ENCODE data around the gene RPL13. TPM values are rescaled to one million over a fixed set of nuclear protein-coding genes. Genes with fewer than 3 reads are reported as not detected.

RPL13 gene
- total RNA-seq = 4,195 and 7,550 TPM in 2 replicates
- 2,114 TPM for polyA plus RNA-seq (2012)

DNA sequence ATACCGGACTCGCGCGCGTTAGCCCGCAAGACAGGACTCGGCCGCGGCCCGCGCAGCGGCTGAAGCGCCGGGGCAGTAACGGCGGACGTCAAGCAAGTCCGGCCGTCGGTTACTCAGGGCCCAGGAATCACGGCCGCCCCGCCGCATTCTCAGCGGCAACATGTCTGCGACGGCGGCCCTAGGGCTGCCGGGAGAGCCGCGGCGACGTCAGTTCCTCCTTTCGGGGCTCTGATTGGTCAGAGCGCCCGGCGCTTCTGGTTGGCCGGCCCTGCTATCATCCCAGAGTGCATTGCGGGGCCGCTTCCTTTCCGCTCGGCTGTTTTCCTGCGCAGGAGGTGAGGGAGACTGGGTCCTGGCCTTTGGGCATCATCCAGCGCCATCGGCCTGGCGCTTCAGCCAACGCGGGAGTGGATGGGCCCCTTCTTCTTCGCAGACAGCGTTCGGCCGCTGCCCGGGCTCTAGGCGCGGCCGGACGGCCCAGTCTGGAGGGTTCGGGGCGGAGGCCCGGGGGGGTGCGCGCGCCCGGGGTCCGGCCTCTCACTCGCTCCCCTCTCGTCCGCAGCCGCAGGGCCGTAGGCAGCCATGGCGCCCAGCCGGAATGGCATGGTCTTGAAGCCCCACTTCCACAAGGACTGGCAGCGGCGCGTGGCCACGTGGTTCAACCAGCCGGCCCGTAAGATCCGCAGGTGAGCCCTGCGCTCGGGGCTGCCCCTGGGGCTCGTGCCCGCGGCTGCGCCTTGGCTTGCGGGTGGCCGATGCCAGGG is at the start of gene RPL13:
RPL13 (plus strand) TSS at position 305 of the 764 bp plus-strand sequence; CDS start at position 583, 278 bp downstream.
- DNase-seq (ENCODE audit: low read depth) = peak; percentile 97

DNA sequence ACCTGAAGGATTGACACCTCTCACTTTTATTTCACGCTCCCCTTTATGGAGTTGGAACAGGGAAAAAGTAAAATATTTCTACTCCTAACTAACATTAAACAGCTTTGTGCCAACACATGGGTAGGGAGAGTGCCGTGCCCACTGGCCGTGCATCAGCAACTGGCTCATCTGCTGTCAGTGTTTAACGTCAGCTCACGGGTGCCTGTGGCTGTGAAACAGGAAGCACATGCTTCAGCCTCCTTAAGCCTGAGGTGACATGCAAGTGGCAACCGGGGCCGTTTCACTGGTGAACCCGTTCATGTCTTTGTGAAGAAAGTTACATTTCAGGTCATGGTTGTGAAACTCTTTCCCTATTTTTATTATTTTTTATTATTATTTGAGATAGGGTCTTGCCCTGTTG is 49.1 kb upstream of the RPL13 start:
- no peak for DNase-seq (ENCODE audit: low read depth)

DNA sequence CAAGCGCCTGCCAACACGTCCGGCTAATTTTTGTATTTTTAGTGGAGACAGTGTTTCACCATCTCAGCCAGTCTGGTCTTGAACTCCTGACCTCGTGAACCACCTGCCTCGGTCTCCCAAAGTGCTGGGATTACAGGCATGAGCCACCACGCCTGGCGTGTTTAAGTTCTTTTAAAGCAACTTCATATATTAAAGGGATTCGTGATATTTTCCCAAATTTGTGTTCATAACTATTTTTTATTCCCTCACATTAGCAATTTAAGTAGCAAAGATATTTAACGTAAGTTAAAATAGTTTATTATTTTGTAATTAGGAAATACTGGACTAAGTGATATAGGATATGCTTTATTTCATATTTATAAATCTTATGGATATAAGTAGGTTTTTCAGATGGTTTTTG is 48.0 kb upstream of the RPL13 start:
- no peak for DNase-seq (ENCODE audit: low read depth)

DNA sequence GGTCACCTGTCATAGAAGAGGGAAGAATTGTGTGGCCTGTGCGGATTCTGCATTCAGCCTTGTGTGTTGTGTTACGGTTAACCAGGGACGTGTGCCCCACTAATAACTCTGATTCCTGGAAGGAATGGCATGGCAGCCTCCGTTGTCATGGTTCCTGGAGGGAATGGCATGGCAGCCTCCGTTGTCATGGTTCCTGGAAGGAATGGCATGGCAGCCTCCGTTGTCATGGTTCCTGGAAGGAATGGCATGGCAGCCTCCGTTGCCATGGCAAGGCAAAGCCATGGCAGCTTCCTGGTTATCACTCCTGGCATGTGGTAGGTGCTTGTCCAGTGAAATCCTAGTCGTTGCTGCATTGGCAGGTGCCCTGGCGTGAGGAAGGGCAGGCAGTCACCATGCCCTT is 43.4 kb upstream of the RPL13 start:
- no peak for DNase-seq (ENCODE audit: low read depth)

DNA sequence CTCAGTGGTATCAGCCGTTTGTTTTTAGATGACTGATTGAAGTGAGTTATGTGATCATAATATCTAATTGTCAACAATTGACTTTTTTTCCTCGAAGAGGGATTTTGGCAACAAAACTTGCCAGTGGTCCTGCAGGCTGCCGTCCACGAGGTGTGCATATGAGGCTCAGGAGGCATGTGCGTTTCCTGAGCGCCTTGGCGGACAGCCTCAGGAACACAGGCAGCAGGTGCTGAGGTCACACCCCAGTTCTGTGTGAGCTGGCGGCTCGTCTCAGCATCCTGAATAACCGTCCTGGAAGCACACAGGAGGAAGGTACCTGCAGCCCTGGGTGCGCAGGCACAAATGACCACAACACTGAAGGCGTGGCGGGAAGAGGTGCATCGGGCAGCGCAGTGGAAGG is 40.6 kb upstream of the RPL13 start:
- DNase-seq (ENCODE audit: low read depth) = no peak

DNA sequence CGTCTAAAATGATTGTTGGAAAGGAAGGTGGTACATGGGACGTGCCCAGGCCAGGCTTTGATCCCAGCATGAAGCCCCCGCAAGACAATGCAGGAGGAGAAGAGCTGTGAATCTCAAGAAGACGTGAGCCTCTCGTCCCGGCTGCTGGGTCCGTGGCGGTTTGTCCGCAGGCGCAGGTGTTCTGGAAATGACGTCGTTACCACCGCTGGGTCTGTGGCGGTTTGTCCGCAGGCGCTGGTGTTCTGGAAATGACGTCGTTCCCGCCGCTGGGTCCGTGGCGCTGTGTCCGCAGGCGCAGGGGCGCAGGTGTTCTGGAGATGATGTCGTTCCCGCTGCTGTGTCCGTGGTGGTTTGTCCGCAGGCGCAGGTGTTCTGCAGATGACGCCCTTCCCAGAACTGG is 38.2 kb upstream of the RPL13 start:
- DNase-seq (ENCODE audit: low read depth) = no peak

DNA sequence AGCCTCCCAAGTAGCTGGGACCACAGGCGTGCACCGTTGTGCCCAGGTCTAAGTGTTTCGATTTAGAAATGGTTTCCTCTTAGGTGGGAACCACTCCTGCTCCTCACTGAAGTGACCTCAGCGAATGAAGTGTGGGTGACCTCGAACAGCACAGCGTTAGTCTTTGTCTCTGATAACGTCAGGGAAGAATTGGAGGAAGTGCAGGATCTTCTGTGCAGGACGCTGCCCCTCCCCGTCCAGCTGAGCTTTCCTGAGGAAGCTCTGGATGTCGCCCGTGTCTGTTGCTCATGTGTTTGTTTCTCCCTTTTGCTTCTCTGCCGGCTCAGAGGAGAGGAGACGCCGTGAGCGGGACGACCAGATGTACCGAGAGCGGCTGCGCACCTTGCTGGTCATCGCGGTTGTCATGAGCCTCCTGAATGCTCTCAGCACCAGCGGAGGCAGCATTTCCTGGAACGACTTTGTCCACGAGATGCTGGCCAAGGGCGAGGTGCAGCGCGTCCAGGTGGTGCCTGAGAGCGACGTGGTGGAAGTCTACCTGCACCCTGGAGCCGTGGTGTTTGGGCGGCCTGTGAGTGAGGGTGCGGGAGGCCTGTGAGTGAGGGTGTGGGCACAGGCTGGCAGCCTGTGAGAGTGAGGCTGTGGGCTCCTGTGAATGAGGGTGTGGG is 36.7 kb upstream of the RPL13 start:
- no peak for DNase-seq (ENCODE audit: low read depth)

DNA sequence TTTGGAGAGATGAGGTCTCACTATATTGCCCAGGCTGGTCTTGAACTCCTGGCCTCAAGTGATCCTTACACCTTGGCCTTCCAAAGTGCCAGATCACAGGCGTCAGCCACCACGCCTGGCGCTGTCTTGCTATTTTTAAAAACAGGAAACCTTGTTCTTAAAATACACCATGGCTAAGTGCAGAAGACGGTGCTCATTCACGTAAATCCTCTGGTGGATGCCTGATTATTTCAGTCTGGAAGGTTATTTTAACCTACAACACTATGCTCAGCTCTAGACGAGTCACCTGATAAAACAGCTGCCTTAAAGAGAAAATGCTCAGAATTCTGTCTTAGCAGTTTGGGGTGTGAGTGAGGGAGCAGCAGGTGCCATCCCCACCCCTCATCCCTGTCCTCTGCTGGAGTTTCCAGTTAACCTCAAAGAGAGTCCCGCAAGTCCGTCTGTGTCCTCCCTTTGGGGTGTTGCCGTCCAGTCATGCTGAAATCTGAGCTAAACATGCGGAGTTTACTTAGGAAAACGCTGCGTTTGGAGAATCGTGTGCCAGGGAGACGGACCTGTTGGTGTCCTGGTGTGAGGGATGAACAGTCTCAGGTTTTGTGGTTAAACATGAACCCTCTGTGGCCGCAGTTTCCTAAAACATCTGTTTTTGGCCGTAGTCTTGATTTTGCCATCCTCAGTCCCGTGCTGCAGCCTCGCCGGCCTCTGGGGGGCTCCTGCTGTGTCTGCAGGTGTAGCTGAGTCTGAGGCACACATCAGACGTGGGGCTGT is 35.2 kb upstream of the RPL13 start:
- peak; percentile 76 for DNase-seq (ENCODE audit: low read depth)

DNA sequence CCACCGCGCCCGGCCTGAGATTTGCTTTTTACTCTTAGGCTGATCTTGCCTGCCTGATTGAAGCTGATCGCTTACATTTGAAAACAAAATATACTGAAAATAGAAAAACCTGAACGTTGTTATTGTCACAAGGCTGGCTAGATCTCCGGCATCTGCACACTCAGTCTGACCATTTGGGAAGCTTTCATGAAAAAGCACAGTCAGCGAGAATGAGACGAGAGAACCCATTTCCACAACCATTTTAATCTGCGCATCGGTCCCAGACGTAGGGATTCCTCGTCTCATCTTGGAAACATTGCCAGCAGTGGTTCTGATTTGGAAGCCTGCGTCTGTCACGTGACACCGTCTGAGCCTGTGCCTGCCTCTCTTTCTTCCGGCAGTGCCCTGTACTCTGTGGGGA is 31.4 kb upstream of the RPL13 start:
- no peak for DNase-seq (ENCODE audit: low read depth)

DNA sequence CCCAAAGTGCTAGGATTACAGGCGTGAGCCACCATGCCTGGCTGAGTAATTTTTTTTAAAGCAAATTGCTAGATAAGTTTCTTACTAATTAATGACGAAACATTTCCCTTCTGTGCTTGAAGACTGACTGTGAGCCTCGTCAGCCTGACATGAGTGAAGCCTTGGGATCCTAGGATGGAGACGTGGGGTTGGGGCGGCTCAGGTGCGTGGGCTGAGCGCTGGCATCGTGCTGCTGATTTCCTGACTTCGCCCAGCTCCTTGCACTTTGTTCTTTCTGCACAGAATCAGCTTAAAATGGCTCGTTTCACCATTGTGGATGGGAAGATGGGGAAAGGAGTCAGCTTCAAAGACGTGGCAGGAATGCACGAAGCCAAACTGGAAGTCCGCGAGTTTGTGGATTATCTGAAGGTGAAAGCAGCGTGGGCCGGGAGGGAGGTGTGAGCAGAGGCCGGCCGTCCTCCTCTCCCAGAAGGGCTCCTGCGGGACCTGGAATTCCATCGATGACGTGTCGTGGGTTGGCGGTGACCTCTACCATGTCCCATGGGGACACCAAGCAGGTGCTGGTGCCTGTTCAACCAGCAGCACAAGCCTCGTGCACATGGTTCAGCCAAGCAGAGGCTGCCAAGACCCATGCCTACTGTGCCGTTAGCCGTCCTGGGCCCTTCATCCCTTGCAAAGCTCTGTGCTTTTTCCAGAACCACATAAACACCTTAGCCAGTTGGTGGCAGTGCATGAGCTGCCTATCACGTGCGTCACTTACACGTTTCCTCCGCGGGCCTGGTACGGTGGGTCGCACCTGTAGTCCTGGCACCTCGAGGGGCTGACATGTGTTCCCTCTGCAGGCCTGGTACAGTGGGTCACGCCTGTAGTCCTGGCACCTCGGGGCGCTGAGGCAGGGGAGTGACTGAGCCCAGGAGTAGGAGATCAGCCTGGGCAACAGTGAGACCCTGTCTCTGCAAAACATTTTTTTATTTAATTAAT is 29.8 kb upstream of the RPL13 start:
- DNase-seq (ENCODE audit: low read depth) = no peak

DNA sequence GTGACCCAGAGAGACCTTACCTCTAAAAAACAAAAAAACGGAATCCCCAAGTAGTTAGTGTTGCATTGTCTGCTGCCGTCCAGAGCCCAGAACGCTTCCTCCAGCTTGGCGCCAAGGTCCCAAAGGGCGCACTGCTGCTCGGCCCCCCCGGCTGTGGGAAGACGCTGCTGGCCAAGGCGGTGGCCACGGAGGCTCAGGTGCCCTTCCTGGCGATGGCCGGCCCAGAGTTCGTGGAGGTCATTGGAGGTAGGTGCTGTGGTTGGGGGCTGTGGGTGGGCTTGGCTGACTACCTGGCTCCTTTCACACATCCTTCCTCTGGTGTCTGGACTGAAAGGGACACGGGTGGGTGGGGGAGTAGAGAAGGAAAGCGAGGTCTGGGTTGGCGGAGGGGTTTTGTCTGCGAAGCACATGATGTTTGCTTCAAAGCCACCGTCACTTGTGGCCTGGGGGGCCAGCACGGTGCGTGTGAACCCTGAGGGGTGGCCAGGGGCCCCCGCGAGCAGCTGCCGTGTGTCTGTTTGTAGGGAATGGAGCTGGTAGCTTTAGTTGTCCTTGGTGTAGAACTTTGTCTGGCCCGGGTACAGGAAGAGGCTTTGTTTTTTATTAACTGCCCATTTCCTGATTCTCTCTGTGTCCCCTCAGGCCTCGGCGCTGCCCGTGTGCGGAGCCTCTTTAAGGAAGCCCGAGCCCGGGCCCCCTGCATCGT is 28.5 kb upstream of the RPL13 start:
- no peak for DNase-seq (ENCODE audit: low read depth)

DNA sequence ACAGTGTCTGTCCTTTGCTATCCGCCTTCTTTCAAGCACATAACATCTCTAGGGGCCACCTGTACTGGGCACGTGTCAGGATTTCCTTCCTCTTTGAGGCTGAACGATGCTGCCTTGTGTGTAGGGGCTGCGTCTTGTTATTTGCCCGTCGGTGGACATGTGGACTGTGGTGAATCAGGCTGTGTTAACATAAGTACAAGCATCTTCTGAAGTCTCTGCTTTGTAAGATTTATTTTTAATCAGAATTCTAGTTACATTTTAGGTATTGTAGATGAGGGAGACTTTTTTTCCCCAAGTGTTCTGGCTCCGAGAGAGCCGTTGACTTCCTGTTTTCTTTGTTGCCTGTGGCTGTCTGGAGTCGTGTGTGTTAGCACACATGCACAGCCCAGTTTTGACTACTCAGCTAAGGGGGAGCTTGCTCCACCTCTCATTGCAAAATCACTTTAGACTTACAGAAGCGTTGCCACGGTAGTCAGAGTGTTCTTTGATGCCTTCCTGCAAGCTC is 26.2 kb upstream of the RPL13 start:
- no peak for DNase-seq (ENCODE audit: low read depth)

DNA sequence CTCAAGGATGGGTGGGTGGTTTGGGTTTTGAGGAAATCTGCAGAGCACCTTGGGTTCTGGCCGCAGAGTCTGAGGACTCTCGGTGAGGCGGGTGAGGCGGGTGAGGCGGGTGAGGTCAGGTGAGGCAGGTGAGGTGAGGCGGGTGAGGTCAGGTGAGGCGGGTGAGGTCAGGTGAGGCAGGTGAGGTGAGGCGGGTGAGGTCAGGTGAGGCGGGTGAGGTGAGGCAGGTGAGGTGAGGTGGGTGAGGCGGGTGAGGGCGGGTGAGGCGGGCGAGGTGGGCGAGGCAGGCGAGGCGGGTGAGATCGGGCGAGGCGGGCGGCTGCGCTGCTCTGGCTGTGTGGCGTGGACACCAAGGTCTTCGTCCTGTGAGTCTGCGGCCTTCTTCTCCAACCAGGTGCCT is 24.1 kb upstream of the RPL13 start:
- no peak for DNase-seq (ENCODE audit: low read depth)

DNA sequence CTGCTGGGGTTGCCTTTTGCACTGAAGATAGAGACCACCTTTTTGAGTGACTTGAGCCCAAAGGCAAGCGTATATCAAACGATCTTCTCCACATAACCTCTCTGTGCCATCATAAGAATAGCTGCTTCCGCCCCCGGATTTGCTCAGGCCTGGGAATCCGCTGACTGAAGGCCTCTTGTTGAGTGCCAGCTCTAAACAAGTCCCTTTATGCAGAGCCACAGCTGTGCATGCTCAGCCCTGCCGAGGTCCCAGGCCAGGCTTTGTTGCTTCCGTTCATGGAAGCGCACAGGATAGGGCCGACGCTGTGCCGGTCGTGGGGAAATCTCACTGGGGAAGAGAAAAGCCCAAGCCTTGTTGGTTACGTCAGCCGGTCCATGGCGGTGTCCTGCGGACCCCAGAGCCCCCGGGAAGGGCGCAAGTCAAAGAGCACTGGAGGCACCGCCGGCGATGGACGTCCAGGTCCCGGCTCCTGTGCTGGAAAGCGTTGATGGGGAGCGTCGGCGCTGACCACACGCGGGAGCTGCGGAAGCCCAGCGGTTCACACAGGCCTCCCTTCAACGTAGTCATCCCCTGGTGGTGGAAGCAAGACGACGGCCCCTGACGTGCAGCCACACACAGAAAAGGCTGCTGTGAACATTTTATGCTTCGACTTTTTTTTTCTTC is 23.5 kb upstream of the RPL13 start:
- peak; percentile 29 for DNase-seq (ENCODE audit: low read depth)

DNA sequence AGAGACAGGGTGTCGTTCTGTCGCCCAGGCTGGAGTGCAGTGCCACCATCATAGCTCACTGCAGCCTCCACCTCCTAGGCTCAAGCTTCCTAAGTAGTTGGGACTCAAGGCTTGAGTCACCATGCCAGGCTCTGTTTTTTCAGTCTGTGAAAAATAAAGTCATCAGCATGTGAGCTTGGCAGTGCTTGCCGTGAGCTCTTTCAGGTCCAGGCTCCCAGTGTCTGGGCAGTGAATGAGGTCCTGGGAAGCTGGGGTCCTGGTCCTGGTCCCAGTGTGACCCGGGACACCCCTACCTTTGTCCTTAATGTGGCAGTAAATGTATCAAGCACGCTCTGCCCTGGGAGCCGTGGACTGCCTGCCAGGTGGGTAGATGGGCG is 22.9 kb upstream of the RPL13 start:
- no peak for DNase-seq (ENCODE audit: low read depth)

DNA sequence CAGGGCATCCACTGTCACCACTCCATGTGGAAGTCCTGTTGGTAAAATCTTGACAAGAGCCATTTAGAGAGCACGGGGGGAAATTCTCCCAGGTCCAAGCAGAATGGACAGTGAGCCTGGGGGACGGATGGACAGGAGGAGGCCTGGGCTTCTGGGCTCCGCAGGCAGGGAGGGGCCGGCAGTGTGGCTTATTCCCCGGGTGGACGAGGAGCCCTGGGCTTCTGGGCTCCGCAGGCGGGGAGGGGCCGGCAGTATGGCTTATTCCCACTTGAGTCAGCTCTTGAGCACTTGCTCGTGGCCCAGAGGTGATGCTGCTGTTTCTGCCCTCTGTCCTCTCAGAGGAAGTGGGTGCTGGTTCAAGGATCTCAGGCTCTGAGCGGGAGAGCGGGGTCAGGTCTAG is 22.2 kb upstream of the RPL13 start:
- no peak for DNase-seq (ENCODE audit: low read depth)

DNA sequence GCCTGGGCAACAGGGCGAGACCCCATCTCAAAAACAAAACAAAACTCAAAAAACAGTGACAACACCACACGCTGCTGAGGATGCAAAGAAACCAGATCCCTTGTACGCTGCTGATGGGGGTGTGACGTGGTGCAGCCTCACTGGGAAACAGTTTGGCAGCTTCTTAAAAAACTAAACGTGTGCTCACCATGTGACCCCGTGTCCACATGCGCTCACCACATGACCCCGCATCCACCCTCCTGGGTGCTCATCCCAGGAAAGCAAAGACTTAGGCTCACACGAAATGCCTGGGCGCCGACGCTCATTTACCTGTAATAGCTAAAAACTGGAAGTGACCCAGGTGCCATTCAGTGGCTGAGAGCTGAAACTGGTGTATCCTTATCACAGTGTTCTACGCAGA is 19.9 kb upstream of the RPL13 start:
- DNase-seq (ENCODE audit: low read depth) = no peak

DNA sequence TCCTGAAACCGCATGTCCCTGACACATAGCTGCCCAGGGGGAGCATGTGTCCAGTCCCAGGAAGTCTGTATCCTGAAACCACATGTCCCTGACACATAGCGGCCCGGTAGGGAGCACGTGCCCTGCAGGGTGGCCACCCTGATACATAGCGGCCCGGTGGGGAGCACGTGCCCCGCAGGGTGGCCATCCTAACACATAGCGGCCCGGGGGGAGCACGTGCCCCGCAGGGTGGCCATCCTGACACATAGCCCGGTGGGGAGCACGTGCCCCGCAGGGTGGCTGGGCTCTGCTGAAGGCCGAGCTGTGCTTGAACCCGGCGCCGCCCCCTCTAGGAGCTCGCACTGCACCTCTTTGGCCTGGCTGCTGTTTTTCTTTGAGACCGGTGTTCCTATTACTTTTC is 18.7 kb upstream of the RPL13 start:
- DNase-seq (ENCODE audit: low read depth) = no peak

DNA sequence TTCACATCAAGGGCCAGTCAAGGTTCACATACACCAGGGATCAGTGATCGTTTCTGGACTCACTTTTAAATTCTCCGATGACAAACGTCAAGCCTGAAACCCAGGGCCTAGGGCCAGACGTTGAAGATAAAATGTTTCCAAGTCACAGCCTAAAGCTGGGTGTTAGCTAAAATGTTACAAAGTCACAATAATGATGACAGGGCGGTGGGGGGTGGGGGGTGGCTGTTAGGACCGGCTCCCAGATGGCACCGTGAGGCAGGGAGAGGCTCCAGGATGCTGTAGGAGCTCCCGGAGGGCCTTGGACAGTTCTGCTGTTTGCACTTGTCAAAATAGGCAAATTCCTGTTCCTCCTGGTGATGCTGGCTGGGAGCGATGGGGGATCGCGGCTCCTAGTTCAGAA is 16.4 kb upstream of the RPL13 start:
- DNase-seq (ENCODE audit: low read depth) = no peak

DNA sequence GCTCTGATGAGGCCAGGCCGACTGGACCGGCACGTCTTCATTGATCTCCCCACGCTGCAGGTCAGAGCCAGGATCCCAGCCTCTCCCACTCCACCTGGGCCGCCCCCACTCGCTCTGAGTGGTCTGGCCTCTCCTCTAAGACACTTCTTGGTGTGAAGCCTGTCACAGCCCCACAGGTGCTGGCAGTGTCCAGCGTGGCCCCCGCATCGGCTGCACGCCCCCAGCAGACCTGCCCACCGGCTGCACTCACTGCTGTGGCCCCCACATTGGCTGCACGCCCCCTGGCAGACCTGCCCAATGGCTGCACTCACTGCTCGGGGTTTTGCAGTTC is 15.8 kb upstream of the RPL13 start:
- no peak for DNase-seq (ENCODE audit: low read depth)

Measured in myocyte (in vitro differentiated cells).